ENCODE results near the gene SETD3.

DNA sequence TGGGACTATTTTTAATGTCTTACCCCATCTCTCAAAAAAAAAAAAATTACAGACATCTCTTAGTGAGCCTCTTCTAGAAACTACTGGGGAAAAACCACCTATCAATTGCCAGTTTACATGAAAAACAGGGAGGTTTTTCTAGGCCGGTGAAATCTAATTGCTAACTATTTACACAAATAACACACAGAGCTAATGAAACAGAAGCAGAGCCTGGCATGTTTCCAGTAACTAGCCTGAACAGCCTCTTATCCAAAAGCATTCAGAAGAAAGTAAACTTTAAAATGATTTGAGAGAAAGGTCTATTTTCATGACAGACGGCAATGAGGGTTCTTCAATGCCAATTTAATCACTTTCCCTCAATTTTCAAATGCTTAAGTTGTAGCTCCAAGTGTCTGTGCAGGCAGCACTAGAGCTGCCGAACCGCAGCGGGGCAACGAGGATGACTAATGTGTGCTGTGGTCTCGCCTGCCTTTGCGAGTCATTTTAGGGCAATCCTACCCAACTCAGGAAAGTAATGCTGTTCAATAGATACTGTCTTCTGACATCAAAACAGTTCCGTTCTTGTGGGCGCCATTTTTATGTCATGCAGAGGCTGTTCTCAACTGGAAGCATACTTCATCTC is 84.6 kb downstream of the SETD3 start:
- TF ChIP-seq TAF1 (IDR thresholded peaks at IDR 0.05; ENCODE audit: borderline replicate concordance, low read depth, low read length) (no peak), FOXM1 (IDR thresholded peaks at IDR 0.05; ENCODE audit: low read depth, low read length) (no peak)

Measured in GM12878 (cell line).